HG03520 (cell line): ENCODE results near the gene PLAGL2.
A peak's percentile ranks its signal among the peaks of the same experiment; 100 is the strongest.
"Not testable (repeated sequence)": the region's sequence is repeated elsewhere in the genome, so short reads cannot be mapped to it uniquely, and the experiment has no call there.

Experiments used
- ATAC-seq: cut with Tn5 transposase; IDR thresholded peaks from one replicate; pipeline ENCODE4 v1.9.1; 2021; ENCODE audit warnings: mild to moderate bottlenecking, moderate library complexity; ENCODE audit not compliant: unreplicated experiment

Gene PLAGL2, protein sequence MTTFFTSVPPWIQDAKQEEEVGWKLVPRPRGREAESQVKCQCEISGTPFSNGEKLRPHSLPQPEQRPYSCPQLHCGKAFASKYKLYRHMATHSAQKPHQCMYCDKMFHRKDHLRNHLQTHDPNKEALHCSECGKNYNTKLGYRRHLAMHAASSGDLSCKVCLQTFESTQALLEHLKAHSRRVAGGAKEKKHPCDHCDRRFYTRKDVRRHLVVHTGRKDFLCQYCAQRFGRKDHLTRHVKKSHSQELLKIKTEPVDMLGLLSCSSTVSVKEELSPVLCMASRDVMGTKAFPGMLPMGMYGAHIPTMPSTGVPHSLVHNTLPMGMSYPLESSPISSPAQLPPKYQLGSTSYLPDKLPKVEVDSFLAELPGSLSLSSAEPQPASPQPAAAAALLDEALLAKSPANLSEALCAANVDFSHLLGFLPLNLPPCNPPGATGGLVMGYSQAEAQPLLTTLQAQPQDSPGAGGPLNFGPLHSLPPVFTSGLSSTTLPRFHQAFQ

DNA sequence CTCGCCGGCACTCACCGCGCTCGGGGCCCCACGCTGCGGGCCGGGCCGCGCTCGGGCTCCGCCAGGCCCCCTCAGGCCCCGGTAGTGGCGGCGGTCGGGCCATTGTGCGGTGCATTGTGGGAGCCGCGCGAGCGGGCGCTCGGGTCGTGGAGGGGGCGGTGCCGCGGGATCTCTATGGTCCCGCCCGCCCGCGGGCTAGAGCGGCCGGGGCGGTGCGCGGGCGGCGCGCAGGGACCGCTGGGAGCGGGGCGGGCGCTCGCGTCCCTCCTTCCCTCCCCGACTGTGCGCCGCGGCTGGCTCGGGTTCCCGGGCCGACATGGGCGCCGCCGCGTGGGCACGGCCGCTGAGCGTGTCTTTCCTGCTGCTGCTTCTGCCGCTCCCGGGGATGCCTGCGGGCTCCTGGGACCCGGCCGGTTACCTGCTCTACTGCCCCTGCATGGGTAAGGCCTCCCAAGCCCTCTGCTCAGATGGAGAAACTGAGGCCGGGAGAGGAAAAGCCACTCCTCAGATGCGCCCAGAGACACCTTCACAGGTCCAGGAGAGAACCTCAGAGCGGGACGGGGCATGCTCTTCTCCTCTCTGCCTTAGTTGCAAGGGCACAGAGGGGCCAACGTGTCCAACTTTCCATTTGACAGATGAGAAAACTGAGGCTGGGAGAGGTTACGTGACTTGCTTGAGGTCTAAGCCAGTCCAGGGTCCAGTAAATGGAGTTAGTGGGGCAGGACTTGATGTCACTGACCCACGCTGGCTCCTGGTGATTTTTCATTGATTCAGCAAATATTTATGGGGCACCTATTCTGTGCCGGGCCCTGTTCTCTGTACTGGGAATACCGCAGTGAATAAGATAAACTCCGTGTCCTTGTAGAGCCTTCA is at the start of gene PLAGL2, which contains the start of gene POFUT1:
TSS of gene PLAGL2 (minus strand) at position 118 of the 873 bp plus-strand sequence. CDS start 5,565 bp downstream, outside the sequence.
TSS of gene POFUT1 (plus strand) at position 255 of the 873 bp plus-strand sequence. CDS start at position 317, 62 bp downstream.
- peak; percentile 81 for ATAC-seq

DNA sequence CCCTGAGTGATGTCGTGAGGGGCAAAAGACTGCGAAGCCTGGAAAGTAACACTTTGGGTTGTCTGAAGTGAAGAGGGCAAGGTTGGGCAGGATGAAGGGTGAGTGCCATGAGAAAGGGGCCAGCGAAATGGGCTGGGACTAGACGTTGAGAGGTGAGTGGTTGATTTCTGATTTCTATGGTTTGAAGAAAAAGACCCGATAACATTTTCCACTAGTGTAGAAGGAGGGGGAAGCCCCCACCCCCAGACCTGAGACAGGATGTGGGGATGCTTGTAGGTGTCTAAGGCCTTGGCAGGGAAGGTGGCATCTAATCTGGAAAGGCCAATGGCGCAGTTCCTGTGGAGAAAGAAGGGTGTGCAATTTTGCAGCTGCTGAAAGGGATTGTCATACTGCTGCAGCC is 44.6 kb upstream of the PLAGL2 start:
- no peak for ATAC-seq

DNA sequence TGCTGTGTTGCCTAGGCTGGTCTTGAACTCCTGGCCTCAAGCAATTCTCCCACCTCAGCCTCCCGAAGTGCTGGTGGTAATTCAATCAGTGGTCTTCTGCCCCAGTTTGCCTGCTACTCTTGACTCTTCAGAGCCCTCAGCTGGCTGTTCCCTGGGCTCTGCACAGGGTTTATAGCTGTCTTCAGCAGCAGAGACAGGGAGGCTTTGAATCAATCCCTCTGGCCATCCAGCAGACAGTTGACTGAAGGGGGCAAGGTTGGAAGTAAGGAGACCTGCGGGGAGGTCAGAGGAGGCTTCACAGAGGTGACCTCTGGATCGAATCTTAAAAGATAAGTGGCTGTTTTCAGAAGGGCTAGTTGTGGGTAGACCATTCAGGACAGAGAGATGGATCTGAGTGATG is 43.9 kb upstream of the PLAGL2 start:
- no peak for ATAC-seq

DNA sequence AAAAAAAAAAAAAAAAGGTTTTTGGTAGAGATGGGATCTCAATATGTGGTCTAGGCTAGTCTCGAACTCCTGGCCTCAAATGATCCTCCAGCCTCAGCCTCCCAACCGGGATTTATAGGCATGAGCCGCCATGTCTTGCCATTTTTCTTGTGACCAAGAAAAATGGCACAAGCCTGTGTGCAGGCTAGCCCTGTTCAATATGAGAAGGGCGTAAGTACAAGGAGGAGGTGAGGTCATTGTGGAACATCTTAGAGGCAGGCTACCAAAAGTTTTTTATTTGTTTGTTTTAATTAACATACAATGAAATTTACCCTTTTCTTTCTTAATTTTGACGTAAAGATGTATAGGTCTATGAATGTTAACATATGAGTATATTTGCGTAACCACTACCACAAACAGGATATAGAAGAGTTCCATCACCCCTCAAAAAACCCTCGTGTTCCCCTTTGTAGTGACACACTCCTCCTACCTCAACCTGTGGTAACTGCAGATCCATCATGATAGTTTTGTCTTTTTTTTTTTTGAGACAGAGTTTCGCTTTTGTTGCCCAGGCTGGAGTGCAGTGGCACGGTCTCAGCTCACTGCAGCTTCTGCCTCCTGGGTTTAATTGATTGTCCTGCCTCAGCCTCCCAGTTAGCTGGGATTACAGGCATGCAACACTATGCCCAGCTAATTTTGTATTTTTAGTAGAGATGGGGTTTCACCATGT is 41.6 kb upstream of the PLAGL2 start:
- no peak for ATAC-seq

DNA sequence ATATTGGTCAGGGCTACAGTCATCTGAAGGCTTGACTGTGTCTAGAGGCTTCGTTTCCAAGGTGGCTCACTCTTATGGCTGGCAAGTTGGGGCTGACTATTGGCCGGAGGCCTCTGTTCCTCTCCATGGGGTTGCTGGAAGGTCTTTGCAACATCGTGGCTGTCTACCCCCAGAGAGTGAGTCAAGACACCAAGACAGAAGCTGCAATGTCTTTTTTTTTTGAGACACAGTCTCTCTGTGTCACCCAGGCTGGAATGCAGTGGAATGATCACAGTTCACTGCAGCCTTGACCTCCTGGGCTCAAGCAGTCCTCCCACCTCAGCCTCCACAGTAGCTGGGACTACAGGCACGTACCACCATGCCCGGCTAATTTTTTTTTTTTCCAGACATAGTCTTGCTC is 40.5 kb upstream of the PLAGL2 start:
- ATAC-seq, result no peak

DNA sequence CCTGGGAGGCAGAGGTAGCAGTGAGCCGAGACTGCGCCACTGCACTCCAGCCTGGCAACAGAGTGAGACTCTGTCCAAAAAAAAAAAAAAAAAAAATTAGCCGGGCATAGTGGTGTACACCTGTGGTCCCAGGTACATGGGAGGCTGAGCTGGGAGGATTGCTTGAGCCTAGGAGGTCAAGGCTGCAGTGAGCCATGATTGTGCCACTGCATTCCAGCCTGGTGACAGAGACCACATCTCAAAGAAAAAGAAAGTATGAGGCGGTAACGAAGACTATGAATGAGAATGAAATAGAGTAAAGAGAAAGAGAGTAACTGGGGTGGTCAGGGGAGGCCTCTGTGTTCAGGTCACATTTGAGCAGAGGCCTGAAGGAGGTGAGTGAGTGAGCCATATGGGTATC is 38.7 kb upstream of the PLAGL2 start:
- not testable (repeated sequence) for ATAC-seq

DNA sequence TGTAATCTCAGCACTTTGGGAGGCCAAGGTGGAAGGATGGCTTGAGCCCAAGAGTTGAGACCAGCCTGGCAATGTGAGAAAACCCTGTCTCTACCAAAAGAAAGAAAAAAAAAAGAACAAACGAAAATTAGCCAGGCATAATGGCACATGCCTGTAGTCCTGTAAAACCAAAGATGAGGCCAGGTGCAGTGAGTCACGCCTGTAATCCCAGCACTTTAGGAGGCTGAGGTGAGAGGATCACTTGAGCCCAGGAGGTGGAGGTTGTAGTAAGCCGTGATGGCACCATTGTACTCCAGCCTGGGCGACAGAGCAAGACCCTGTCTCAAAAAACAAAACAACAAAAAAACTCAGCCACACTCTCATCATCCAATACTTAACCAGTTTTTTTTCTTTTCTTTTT is 37.4 kb upstream of the PLAGL2 start:
- ATAC-seq, result no peak

DNA sequence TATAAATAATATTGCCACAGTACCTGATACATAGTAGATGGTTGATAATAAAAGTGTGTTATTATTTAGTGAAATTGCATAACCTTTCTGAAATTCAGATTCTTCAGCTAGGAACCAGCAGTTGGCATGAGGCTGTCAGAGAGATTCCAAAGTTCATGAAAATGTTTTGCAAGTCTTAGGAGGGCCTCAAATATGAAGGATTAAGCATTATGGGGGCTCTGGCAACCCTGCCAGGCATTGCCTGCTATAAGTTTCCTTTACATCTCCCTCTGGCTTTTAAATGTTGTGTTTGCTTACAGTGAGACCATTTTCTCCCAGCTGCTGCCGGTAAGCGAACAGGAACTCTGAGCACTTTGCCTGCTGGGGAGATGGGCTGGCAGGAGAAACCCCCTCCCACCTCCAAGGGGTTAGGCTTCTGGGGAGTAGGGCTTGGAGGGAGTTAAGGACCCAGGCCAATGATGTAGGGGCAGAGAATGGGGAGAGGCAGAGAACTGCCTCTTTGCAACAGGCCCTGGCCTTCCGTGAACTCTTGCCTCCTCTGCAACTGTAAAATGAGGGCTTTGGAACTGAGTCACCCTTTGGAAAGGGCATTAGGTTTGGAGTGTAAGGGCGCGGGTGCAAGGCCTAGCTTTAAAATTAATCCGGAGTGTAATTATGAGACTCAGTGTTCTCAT is 36.7 kb upstream of the PLAGL2 start:
- ATAC-seq, result no peak

DNA sequence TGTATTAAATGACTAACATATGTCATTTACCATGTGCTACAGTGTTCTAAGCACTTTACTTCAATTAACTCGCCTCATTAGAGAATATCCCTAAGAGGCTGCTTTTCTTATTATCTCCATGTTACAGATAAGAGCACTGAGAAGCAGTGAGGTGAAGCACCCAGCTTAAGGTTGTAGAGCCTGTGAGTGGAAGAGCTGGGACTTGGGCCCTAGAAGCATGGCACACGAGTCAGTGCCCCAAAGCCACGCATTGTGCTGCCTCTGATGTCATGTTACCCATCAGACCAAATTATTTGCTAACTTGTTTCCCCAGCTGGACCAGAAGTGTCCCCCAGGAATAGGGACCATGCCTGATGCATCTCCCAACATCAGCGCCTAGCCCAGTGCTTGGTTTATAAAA is 34.3 kb upstream of the PLAGL2 start:
- ATAC-seq, result no peak

DNA sequence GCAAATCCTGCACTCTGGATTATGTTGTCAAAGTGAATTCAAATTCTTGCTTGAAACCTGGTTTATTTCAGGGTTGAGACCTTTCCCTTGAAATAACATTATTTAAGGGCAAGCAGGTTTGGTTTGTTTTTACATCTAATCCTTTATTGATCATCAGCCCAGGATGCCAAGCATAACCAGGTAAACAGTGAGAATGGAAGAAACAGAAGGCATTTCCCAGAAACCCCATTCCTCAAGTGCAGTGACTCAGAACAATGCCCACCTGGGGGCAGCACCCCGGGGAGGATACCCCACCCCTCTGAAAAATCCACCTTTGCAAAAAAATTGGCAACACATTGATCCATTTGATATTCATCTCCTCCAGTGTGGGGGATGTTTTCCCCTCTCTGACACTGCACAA is 32.7 kb upstream of the PLAGL2 start:
- no peak for ATAC-seq

DNA sequence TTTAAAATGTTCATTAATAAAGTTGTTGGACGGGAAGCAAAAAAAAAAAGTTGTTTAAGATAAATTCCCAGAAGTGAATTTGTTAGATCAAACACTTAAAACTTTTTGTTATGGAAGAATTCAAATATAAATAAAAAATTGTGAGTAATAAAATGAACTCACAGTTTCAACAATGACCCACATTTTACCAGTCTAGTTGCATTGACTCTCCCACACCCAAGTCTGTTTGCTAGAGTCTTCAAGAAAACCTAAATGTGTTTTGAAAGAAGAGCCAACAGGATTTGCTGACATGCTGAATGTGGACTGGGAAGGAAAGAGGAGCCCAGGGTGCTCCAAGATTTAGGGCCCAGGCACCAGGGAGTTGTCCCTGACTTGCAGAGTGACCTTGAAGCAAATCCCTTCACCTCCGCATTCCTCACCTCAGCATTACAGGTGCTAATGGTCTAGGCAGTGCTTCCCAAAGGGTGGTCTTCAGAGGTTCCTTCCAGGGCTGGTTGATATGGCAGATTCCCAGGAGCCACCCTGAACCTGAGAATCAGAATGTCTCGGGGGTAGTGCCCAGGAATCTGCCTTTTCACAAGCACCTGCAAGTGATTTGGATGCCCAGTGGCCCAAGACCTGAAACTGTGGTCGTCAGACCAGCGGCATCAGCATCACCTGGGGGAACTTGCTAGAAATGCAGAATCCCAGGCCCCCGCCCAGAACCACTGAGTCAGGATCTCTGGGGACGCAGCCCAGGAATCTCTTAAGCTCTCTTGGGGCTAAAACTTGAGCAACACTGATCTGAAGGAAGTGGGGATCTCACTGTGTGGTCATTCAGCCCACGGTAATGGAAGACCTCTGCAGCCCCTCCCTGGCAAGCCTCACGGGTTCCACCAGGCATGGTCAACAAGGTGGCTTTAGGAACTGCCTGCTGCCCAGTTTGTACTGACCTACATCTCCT is 31.2 kb upstream of the PLAGL2 start:
- no peak for ATAC-seq

DNA sequence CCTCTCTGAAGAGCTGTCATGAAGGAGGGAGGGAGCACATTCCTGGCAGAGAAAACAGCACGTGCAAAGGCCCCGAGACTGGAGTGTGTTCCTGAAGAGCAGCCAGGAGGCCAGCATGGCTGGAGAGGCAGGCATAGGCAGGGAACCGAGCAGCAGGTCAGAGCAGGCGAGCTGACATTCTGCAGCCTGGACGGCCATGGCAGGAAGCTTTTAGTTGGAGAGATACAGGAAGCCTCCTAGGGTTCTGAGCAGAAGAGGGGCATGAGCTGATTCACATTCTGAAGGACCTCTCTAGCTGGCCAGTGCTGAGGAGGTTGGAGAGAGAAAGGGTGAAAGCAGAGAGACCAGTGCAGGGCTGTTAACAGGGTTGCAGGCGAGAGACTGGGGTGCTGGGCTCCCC is 29.9 kb upstream of the PLAGL2 start:
- ATAC-seq, result no peak

DNA sequence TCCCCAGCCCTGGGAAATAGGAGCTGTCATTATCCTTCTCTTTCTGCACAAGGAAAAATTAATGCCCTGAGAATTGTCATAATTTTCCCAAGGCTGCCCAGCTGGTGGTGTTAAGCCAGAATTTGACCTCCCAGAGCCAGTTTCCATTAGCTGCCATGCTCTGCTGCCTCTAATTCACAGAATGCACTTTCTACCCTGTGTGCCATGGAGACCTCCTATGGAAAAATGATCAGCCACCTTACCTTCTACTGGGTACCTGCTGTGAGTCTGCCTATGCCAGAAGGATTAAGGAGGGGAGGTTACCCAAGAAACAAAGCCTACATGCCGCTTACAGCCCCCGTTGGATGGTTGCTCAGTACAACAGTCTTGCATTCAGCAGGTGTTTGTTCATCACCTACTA is 29.3 kb upstream of the PLAGL2 start:
- ATAC-seq, result no peak

DNA sequence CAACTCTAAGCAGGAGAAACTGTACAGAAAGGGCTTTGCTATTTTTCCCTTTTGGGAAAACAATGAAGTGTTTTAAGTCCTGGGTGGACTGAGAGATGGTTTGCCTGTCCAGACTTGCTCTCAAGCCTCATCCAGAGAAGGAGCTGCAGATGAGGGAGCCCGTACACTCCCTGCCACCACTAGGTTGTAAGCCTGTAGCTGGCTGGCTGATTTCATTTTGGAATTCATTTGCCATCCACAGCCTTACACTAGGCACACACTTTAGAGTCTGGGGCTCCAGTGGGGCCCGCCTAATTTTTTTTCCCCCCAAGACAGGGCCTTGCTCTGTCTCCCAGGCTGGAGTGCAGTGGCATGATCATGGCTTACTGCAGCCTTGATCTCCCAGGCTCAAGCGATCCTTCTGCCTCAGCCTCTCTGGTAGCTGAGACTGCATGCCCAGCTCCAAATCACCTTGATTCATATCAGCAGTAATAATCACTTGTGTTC is 28.5 kb upstream of the PLAGL2 start:
- no peak for ATAC-seq

DNA sequence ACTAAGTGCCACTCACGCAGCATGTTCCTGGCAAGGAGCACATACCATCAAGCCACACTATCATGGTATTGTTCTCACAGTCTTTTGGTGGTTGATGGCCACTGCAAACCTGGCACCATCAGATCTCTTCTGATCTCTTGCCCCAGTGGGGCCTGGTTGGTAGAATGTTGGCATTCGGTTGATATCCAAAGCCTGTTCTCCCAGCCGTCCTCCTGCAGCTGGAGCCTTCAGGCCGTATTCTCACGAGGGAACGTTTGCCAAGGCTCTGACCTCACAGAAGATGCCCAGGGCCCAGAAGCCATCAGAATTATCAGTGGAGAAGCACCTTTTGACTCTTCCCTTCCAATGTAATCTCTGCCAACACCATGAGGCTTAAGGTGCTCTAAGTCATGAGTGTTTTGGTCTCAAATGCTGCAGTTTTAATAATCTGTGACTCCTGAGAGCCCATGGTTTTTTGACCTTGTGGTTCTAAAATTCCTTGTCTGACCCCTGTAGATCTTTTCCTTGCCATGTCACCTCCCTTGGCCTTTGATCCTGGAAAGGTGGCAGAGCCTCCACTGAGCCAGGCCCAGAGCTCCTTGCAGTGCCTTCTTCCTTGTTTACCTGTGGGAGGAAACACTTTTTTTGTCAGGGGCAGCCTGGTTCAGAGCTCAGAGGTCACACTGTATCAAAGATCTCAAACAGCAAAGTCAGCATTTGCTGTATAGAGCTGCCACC is 27.9 kb upstream of the PLAGL2 start:
- no peak for ATAC-seq

DNA sequence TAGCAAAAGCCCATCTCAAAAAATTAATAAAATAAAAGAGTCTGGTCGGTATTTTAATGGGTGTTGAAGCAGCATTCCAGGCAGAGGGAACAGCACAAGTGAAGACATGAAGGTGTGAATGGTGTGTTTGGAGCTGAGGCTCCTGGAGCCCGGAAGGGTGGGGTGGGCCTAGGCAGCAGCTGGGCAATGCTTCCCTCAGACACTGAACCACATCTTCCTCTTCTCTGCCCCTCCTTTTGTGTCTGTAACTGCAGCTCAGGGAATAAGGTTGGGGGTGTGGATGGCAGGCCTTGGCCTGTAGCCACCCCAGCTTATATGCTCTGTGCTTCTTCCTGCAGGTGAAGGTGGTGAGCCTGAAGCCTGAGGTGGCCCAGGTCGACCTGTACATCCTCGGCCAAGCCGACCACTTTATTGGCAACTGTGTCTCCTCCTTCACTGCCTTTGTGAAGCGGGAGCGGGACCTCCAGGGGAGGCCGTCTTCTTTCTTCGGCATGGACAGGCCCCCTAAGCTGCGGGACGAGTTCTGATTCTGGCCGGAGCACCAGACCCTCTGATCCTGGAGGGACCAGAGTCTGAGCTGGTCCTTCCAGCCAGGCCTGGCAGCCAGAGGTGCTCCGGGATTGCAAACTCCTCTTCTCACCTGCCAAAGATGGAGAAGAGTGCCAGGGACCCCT is 26.7 kb upstream of the PLAGL2 start:
- no peak for ATAC-seq

DNA sequence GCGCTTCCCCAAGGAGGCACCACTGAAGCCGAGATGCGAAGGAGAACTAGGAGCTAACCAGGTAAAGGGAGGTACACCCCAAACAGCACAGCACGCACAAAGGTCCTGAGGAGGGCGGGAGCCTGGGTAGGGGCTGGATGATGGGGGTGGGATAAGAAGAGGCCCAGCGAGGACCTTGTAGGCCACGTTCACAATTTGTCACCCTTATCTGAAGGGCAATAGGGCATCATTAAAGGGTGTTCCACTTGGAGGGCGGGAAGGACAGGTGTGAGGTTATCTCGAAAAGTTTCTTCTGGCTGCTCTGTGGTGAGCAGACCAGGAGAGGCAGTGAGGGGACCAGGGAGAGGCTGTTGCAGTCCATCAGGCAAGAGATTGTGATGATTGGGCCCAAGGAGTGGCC is 25.7 kb upstream of the PLAGL2 start:
- no peak for ATAC-seq

DNA sequence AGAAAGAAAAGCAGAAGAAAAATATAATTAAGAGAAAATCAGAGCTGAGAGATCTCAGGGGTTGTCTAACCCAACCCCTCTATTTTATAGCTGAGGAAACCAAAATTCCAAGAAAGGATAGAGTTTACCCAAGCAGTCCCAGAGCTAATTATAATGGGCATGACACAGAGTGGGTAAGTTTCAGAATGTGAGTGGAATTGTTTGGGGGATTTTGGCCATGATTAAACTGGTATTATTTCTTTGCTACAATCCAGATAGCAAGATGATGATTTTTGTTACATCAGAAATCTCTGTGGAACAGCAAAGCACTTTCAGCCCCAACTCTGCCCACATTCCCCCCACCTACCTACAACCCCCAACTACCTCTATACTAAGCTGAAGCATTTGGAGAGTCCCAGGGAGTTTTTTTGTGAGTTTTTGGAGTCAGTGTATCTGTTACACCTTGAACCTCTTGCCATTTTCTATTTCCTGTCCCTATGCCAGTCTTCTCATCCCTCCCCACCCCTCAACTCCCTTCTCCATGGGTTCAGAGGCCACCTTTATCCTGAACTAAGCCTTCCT is 24.9 kb upstream of the PLAGL2 start:
- ATAC-seq, result no peak
